BJ (cell line): ENCODE results near the gene FAR2. TPM values are rescaled to one million over a fixed set of nuclear protein-coding genes. Genes with fewer than 3 reads are reported as not detected.
A peak's percentile ranks its signal among the peaks of the same experiment; 100 is the strongest.

Experiments used
- CTCF ChIA-PET: fragments of 350-600 bp; formaldehyde crosslinking; extraction: SDS; loops from one replicate; lab custom pipeline; 2021; ENCODE audit warnings: antibody characterized with exemption, inconsistent platforms; lab: Yijun Ruan, JAX
- POLR2A ChIA-PET: fragments of 300-600 bp; sonication (Branson Sonifier 250); formaldehyde crosslinking; extraction: SDS; loops from one replicate; lab custom pipeline; 2021; ENCODE audit warnings: antibody characterized with exemption; lab: Charles Lee
- DNase-seq: peaks from one replicate; pipeline ENCODE4 v3.0.0-alpha.2; 2011; ENCODE audit warnings: low read depth
- H3K27me3 ChIP-seq: 2 replicates; pipeline ENCODE4 v1.6.0; 2011; ENCODE audit warnings: low read length; ENCODE audit not compliant: control insufficient read depth, insufficient read depth
- H3K36me3 ChIP-seq: 2 replicates; pipeline ENCODE4 v1.5.1; 2011; ENCODE audit warnings: low read length; ENCODE audit not compliant: control insufficient read depth, insufficient read depth
- H3K4me3 ChIP-seq: 2 replicates; pipeline ENCODE4 v1.5.1; 2011; ENCODE audit warnings: low read depth, mild to moderate bottlenecking, control low read depth, low read length
- polyA plus RNA-seq: library from polyadenylated mRNA; depleted of rRNA; stranded (reverse); fragments of >200 nt; gene quantifications from 2 replicates; pipeline ENCODE4 v1.2.3, GENCODE V29; 2011
- TF ChIP-seq, protein P1 (sequence below): IDR thresholded peaks from 2 replicates; pipeline ENCODE4 v1.5.1; 2011; ENCODE audit warnings: low read depth, mild to moderate bottlenecking, control low read depth, inconsistent platforms, low read length, moderate library complexity; ENCODE audit not compliant: insufficient read depth

Gene FAR2
- polyA plus RNA-seq, 1 experiment, result 17.1 TPM

DNA sequence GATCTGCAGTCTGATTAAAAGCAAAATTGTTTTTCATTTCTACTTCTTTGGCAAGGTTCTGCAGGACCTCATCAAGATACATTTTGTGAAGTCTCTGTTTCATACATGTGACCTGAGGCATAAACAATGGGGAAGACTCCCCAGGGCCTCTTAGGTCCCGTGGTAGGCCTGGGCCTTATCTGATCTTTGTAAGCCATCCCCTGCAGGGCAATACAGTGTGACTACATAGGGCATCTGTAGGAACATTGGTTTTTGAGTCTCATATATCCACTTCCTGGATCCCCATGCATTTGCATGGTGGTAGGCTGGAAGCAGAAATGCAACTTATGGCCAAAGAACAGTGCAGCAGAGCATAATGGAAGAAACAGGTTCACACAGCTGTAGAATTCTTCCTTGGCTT, 6.0 kb downstream of the FAR2 start:
- no peaks in the 10 kb centered on the region for H3K27me3 ChIP-seq
- DNase-seq, result no peak
- no peaks in the 10 kb centered on the region for H3K36me3 ChIP-seq
- CTCF ChIA-PET, result no interaction called here
- POLR2A ChIA-PET, result no interaction called here
- TF ChIP-seq, protein P1, sequence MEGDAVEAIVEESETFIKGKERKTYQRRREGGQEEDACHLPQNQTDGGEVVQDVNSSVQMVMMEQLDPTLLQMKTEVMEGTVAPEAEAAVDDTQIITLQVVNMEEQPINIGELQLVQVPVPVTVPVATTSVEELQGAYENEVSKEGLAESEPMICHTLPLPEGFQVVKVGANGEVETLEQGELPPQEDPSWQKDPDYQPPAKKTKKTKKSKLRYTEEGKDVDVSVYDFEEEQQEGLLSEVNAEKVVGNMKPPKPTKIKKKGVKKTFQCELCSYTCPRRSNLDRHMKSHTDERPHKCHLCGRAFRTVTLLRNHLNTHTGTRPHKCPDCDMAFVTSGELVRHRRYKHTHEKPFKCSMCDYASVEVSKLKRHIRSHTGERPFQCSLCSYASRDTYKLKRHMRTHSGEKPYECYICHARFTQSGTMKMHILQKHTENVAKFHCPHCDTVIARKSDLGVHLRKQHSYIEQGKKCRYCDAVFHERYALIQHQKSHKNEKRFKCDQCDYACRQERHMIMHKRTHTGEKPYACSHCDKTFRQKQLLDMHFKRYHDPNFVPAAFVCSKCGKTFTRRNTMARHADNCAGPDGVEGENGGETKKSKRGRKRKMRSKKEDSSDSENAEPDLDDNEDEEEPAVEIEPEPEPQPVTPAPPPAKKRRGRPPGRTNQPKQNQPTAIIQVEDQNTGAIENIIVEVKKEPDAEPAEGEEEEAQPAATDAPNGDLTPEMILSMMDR, result no peak
- no peak overlapping the region for H3K4me3 ChIP-seq

DNA sequence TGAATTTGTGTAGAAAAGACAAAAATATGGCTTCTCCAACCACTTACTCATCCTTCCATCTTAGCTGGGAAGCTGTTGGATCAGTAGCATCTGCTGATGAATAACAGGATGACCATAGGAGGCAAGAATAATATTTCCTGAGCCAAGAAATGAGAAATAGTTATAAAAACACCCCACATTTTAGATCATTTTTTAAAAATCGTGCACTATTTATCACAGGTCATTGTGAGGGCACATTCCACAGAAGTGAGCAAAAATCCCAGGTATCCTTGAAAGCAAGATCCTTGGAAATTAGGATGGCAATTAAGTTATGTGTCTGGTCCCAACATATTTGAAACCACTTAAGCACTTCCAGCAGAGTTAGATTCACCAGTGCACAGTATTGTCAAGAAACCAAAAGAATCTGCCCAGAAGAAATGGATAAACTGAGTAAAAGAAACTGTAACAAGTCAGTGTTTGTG, 8.4 kb downstream of the FAR2 start:
- ChIA-PET POLR2A (no interaction called here), CTCF (interaction anchor here (1.2 kb wide), 1 partner anchor 13 kb away, joined by 3 read pairs; no protein-coding TSS in a partner anchor)
- TF ChIP-seq, protein P1, result no peak
- no peaks in the 10 kb centered on the region for H3K36me3 ChIP-seq
- DNase-seq, result peak; percentile 58
- no peak overlapping the region for H3K4me3 ChIP-seq
- H3K27me3 ChIP-seq, result no peaks in the 10 kb centered on the region

DNA sequence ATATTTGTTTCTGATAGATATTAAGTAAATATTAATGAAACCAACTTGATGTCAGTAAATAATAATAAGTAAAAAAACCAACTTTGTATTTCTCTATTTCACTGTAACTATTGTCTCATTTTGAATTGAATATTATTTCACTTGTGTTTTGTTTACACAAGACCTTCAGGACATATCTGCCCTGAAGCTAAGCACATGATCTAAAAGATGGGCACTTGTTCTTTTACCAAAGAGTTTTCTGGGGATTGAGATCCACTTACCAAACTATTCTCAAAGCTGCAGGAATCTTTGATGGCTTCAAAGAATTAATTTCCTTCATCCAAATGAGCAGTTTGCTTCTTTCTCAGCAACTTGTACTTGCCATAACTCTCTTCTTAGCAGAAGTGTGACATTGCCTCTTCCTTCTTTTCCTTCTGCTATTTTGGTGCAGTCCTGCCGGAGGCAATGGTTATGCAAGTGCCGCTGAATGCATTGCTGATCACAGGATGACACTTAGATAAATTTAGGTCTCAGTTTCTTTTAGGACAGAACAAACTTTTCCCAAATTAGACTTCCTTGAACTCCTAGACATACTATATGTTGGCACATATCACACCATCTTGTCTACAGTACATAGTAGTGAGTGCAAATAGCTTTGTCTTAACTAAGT, 9.2 kb downstream of the FAR2 start:
- CTCF ChIA-PET, result interaction anchor here (1.2 kb wide), 1 partner anchor 14 kb away, joined by 3 read pairs; no protein-coding TSS in a partner anchor
- TF ChIP-seq, protein P1, result no peak
- no peak for DNase-seq
- Histone ChIP-seq H3K27me3 (no peaks in the 10 kb centered on the region), H3K4me3 (no peak overlapping the region), H3K36me3 (no peaks in the 10 kb centered on the region)
- POLR2A ChIA-PET, result no interaction called here

DNA sequence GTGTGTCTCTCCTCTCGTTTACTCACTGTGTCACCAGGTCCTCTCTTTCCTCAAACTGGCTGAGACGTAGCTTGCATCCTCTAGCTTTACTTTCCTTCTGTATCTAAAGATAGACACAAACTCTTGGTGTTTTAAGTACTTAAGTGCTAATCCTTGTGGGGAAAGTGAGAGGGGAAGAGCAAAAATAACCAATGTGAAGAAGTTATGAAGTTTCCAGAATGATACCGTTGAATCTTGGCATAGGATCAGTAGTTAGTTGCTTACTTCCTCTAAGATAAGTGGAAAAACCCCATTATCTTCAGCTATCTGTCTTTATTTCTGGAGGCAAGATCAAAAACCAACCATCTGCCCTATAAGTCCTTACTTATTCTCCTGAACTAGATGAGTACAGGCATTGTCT, 10.6 kb downstream of the FAR2 start:
- Histone ChIP-seq H3K27me3 (no peaks in the 10 kb centered on the region), H3K4me3 (no peak overlapping the region), H3K36me3 (no peaks in the 10 kb centered on the region)
- TF ChIP-seq, protein P1, result no peak
- POLR2A ChIA-PET, result no interaction called here
- no peak for DNase-seq
- CTCF ChIA-PET, result interaction anchor here (0.7 to 1.2 kb wide), 2 partner anchors 64 to 1464 kb away, joined by 3 read pairs; partner anchors contain the start of gene REP15

DNA sequence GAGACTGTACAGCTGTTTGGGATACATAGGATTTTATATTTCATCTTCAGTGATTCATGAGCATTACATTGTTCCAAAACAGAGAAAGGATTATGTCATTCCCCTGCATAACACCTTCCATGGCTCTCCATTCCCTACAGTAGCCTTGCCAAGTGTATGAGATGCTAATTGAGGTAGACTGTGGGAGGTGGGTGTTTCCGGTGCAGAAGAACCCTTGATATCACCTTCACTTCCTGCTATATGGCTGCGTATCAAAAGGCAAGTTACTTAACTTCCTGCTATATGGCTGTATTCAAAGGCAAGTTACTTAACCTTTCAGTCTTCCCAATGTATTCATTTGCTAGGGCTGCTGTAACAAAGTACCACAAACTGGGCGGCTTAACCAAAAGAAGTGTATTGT, 11.2 kb downstream of the FAR2 start:
- ChIA-PET CTCF (interaction anchor here (1.2 kb wide), 1 partner anchor 63 kb away, joined by 3 read pairs; no protein-coding TSS in a partner anchor), POLR2A (no interaction called here)
- no peaks in the 10 kb centered on the region for H3K27me3 ChIP-seq
- DNase-seq, result no peak
- TF ChIP-seq, protein P1, result no peak
- H3K4me3 ChIP-seq, result no peak overlapping the region
- H3K36me3 ChIP-seq, result no peaks in the 10 kb centered on the region
